Mucosa of stomach (tissue), 1 donor: ENCODE measurements around the gene IRGQ.
"Not testable (repeated sequence)": the region's sequence is repeated elsewhere in the genome, so short reads cannot be mapped to it uniquely, and the experiment has no call there.

Experiments used
- H3K27me3 ChIP-seq: one replicate; pipeline ENCODE4 v1.7.0; 2013; ENCODE audit warnings: mild to moderate bottlenecking, low read length; ENCODE audit not compliant: control insufficient read depth, insufficient read depth
- H3K36me3 ChIP-seq: one replicate; pipeline ENCODE4 v1.7.0; 2013; ENCODE audit warnings: low read length; ENCODE audit not compliant: control insufficient read depth, insufficient read depth
- H3K4me1 ChIP-seq: one replicate; pipeline ENCODE4 v1.7.0; 2013; ENCODE audit warnings: mild to moderate bottlenecking, low read length; ENCODE audit not compliant: control insufficient read depth, insufficient read depth
- H3K4me3 ChIP-seq: one replicate; pipeline ENCODE4 v1.7.0; 2013; ENCODE audit warnings: low read length
- H3K9ac ChIP-seq: one replicate; pipeline ENCODE4 v1.7.0; 2013; ENCODE audit warnings: mild to moderate bottlenecking, low read length, moderate library complexity
- H3K9me3 ChIP-seq: one replicate; pipeline ENCODE4 v1.7.0; 2013; ENCODE audit warnings: mild to moderate bottlenecking, low read length, moderate library complexity; ENCODE audit not compliant: control insufficient read depth
- donor health status: Pancreatic carcinoma.

The IRGQ gene

GRCh38 chr19:43592800-43593350 lies 3.1 kb downstream of the IRGQ start:
- Histone ChIP-seq H3K9me3 (no peaks in the 10 kb centered on the region), H3K36me3 (no peaks in the 10 kb centered on the region), H3K27me3 (no peaks in the 10 kb centered on the region), H3K4me3 (no peak overlapping the region), H3K9ac (no peak overlapping the region), H3K4me1 (peaks cover 22% of the 10 kb centered on the region)

- Histone ChIP-seq H3K9ac (no peak overlapping the region), H3K27me3 (no peaks in the 10 kb centered on the region), H3K36me3 (no peaks in the 10 kb centered on the region), H3K4me3 (no peak overlapping the region), H3K9me3 (no peaks in the 10 kb centered on the region), H3K4me1 (peaks cover 14% of the 10 kb centered on the region)
Observed at GRCh38 chr19:43591904-43592772, 3.8 kb downstream of the IRGQ start.

GRCh38 chr19:43589678-43590077 lies 6.3 kb downstream of the IRGQ start:
- Histone ChIP-seq H3K27me3 (no peaks in the 10 kb centered on the region), H3K4me3 (no peak overlapping the region), H3K4me1 (peaks cover 10% of the 10 kb centered on the region), H3K36me3 (no peaks in the 10 kb centered on the region), H3K9ac (no peak overlapping the region), H3K9me3 (no peaks in the 10 kb centered on the region)

- no peak overlapping the region for H3K9ac ChIP-seq
- no peaks in the 10 kb centered on the region for H3K9me3 ChIP-seq
- no peaks in the 10 kb centered on the region for H3K27me3 ChIP-seq
- no peak overlapping the region for H3K4me3 ChIP-seq
- peaks cover 10% of the 10 kb centered on the region for H3K4me1 ChIP-seq
- H3K36me3 ChIP-seq: no peaks in the 10 kb centered on the region
Observed at GRCh38 chr19:43589277-43589676, 6.7 kb downstream of the IRGQ start.

GRCh38 chr19:43587029-43587428 lies 8.9 kb downstream of the IRGQ start:
- H3K4me1 ChIP-seq, H3K27me3 ChIP-seq, H3K9ac ChIP-seq, H3K36me3 ChIP-seq, H3K9me3 ChIP-seq, H3K4me3 ChIP-seq: not testable (repeated sequence)

GRCh38 chr19:43586346-43586745 lies 9.6 kb downstream of the IRGQ start:
- H3K4me1 ChIP-seq: peaks cover 8% of the 10 kb centered on the region
- no peak overlapping the region for H3K9ac ChIP-seq
- no peaks in the 10 kb centered on the region for H3K36me3 ChIP-seq
- no peak overlapping the region for H3K4me3 ChIP-seq
- H3K27me3 ChIP-seq: no peaks in the 10 kb centered on the region
- H3K9me3 ChIP-seq: no peaks in the 10 kb centered on the region

GRCh38 chr19:43584484-43584883 lies 11.4 kb downstream of the IRGQ start:
- Histone ChIP-seq H3K9ac (no peak overlapping the region), H3K4me1 (peaks cover 8% of the 10 kb centered on the region), H3K9me3 (no peaks in the 10 kb centered on the region), H3K36me3 (no peaks in the 10 kb centered on the region), H3K4me3 (no peak overlapping the region), H3K27me3 (no peaks in the 10 kb centered on the region)

GRCh38 chr19:43582495-43582894 lies 13.4 kb downstream of the IRGQ start:
- Histone ChIP-seq H3K27me3 (no peaks in the 10 kb centered on the region), H3K9me3 (no peaks in the 10 kb centered on the region), H3K4me3 (no peak overlapping the region), H3K9ac (no peak overlapping the region), H3K4me1 (peaks cover 8% of the 10 kb centered on the region), H3K36me3 (no peaks in the 10 kb centered on the region)

- no peaks in the 10 kb centered on the region for H3K36me3 ChIP-seq
- no peak overlapping the region for H3K4me3 ChIP-seq
- no peaks in the 10 kb centered on the region for H3K9me3 ChIP-seq
- no peaks in the 10 kb centered on the region for H3K27me3 ChIP-seq
- peak overlapping the region; percentile 25 for H3K9ac ChIP-seq
- H3K4me1 ChIP-seq: peaks cover 8% of the 10 kb centered on the region
Observed at GRCh38 chr19:43581467-43581866, 14.5 kb downstream of the IRGQ start.

GRCh38 chr19:43578787-43579186 lies 17.1 kb downstream of the IRGQ start:
- Histone ChIP-seq H3K4me3 (no peak overlapping the region), H3K27me3 (no peaks in the 10 kb centered on the region)

GRCh38 chr19:43575955-43576878 lies 19.7 kb downstream of the IRGQ start:
- H3K9ac ChIP-seq: peak overlapping the region; percentile 92
- H3K27me3 ChIP-seq: no peaks in the 10 kb centered on the region
- peak overlapping the region; percentile 3 for H3K4me3 ChIP-seq
- H3K9me3 ChIP-seq: no peaks in the 10 kb centered on the region
- H3K36me3 ChIP-seq: no peaks in the 10 kb centered on the region
- peaks cover 28% of the 10 kb centered on the region for H3K4me1 ChIP-seq

More at GRCh38 chr19:43578787-43579186, 17.1 kb downstream of the IRGQ start:
- Histone ChIP-seq H3K4me1 (peaks cover 8% of the 10 kb centered on the region), H3K36me3 (no peaks in the 10 kb centered on the region), H3K9ac (no peak overlapping the region), H3K9me3 (no peaks in the 10 kb centered on the region)
